ENCODE results near the gene LAMB3.

Gene LAMB3

GRCh38 chr1:209661071-209661470, 8.8 kb upstream of the LAMB3 start:
- DNase-seq (ENCODE audit: low read depth): peak; percentile 78

DNA sequence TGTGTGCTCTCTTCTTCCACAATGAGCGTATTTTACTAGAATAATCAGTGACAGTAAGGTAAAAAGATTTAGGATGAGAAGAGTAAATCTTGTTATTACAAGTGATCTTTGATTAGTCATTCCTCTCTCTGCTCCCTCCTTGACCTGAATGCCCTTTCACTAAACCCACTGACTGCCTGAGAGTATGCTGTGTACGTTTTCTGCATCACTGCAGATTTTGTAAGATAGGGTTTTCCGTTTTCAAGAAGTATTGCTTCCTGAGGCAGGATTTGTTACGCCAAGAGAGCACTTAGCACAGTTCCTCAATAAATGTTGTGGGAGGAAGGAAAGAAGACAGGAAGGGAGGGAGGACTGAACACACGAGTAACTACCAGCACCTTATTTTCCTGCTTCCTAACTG, 7.7 kb upstream of the LAMB3 start:
- peak; percentile 66 for DNase-seq (ENCODE audit: low read depth)

- no peak for DNase-seq (ENCODE audit: low read depth)
These were observed 5.7 kb upstream of the LAMB3 start for GRCh38 chr1:209657918-209658317.

DNA sequence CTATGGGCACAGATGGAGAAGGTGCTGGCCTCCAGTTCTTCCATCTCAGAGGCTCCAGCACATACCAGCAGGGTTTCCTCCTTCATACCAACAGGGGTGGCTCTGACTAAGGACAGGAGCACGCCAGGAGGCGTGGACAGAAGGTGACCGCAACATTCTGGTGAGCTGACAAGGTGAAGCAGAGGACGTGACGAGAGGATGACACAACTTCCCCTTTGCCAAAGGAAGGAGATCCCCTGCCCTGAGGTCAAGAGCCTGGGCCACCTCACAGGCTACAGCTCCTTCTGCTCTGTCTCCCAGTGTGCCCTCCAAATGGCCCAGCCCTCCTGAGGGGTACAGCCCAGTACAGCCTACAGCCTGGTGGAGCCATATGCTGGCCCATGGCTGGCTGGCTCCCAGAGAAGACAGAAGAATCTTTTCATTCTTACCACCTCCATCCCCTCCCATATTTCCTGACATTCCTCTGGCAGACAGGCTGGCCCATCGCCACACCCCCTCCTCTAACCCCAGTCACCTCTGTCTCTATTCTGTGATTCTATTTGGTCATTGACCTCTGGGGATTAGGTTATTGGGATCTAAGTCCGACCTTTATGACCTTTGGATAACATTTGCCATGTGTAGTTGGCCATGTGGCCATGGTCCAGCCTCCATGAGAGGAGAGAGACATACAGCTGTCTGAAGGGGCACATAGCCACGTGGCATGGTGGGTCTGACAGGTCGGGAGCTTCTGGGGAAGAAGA, 5.1 kb upstream of the LAMB3 start:
- DNase-seq (ENCODE audit: low read depth): no peak

GRCh38 chr1:209655411-209656231, 3.4 kb upstream of the LAMB3 start:
- DNase-seq (ENCODE audit: low read depth): no peak

DNA sequence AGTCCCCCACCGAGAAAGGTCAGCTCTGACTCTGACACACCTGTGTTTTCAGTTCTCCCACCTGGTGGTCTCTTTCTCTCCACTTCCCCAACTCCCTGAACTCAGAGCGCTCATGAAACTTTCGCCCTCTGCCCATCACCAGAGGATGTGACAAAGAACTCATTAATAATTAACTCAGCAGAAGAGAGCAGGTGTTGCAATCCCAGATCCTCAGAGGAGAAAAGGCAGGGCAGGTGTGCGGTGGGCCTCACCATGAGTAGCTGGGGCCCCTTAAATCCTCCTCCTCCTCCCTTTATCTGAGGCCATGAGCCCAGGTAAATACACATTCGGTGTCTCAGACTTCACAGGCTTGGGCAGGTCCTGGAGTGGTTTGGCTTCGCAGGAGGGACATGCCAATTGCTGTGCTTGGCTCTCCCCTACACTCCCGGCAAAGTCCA, 1.7 kb upstream of the LAMB3 start:
- no peak for DNase-seq (ENCODE audit: low read depth)

DNA sequence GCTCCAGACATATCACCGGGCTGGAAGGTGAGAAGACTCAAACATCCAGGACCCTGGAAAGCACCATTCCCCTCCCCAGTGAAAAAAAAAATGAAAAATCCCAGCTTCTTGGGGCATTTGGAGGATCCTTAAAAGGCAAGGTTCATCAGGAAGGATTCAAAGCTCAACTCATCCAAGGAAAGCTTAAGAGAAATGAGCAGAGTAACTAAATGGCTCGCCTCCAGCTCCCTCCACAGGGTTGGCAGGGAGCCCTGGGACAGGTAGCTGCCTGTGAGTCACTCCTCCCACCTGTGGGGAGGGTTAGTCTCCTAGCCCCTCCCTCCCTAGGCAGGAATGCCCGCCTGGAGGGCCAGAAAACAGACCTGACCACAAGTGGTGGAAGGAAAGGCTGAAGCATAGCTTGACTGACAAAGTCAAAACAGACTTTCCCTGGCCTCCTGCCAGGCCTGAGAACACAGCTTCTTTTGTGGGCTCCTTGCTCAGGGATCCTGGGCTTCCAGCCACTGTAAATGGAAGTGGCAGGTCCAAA, 712 bp upstream of the LAMB3 start:
- DNase-seq (ENCODE audit: low read depth): peak; percentile 77

DNA sequence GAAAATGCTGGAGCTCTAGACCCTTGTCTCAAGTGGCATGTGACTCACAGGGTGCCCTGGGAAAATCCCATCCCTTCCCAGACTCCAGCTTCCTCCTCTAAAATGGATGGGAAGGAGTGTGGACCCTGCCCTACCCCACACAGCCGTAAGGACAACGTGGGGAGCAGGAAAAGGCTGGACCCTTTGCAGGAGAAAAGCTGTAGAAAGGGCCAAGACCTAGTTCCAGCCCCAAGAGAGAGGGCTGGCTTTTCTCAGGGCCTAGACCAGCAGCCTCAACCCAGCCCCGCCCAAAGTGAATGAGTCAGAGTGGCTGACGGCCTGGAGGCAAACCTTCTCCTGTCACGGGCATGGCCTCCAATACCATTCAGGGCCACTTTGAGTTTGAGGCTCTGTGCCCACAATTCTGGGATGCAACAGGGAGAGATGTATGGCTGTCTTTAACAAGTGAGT, 1.1 kb downstream of the LAMB3 start:
- DNase-seq (ENCODE audit: low read depth): peak; percentile 74

GRCh38 chr1:209650454-209650853, 1.8 kb downstream of the LAMB3 start:
- DNase-seq (ENCODE audit: low read depth): peak; percentile 47

GRCh38 chr1:209648931-209649776, 3.1 kb downstream of the LAMB3 start:
- DNase-seq (ENCODE audit: low read depth): peak; percentile 92

GRCh38 chr1:209648346-209648745, 3.9 kb downstream of the LAMB3 start:
- DNase-seq (ENCODE audit: low read depth): no peak

DNA sequence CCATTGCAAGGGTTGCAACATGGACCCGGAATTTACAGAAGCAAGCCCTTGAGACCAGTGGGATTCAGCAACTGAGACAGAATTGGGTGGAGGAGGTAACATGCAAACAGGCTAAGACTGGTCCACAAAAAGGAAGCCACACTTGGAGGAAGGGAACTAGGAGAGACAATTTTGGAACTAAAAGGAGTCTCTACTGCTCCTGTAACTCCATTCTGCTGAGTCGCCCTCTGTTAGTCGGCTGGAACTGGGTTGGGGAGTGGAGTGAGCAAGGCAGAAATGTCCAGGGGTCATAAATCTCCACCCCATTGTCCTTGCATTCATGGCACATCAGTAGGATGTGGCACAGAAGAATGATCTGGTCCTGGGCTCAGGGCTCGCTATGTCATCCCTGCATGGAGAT, 5.1 kb downstream of the LAMB3 start:
- DNase-seq (ENCODE audit: low read depth): no peak

DNA sequence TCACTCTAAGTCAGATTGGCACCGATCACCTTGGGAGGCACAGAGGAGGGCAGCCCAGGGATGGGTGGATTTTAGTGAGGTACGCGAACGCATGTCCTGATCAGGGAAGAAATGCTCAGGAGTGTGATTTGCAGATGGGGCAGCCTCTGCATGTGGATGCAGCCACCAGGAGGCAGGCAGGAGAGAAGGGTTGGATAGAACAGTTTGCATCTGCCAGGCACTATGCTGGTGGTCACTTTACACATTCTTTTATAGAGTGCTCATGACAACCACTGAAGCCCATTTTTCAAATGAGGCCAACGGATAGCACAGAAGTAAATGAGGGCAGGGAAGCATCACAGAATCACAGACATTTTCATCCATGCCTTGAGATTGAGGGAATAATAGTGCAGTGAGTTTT, 5.7 kb downstream of the LAMB3 start:
- DNase-seq (ENCODE audit: low read depth): peak; percentile 79

DNA sequence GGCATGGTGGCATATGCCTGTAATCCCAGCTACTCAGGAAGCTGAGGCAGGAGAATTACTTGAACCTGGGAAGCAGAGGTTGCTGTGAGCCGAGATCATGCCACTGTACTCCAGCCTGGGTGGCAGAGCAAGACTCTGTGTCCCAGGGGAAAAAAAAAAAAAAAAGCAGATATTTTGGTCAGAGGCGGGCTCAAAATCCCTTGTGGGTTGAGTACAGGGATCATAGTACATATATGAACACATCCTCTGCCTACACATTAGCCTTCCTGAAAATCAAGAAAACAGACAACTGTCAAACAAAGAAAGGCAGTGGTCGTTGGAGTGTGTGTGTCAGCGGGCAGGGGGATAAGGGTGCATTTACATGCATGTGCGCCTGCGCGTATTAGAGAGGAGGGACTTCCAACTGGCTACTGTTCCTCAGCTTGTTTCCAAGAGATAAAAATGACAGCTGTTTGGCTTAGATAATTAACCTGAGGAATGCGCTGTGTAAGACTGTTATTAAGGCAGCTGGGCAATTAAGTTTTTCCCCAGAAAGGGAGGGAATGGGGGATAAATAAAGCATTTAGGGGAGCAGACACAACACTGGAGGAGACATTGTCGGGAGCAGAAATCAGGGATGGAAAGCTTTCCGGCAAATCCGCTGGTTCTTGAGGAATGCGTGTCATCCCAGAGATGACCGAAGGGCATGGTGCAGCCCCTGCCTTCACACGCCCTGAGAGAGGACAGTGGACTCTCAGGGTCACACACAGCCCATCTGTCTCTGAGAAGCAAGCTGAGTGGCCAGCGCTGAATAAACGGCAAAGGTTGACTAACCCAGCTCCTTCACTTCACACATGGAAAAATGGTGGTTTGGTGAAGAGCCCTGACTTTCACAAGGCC, 6.4 kb downstream of the LAMB3 start:
- DNase-seq (ENCODE audit: low read depth): no peak

GRCh38 chr1:209643285-209644020, 8.8 kb downstream of the LAMB3 start:
- DNase-seq (ENCODE audit: low read depth): peak; percentile 42

GRCh38 chr1:209642816-209643215, 9.4 kb downstream of the LAMB3 start:
- no peak for DNase-seq (ENCODE audit: low read depth)

DNA sequence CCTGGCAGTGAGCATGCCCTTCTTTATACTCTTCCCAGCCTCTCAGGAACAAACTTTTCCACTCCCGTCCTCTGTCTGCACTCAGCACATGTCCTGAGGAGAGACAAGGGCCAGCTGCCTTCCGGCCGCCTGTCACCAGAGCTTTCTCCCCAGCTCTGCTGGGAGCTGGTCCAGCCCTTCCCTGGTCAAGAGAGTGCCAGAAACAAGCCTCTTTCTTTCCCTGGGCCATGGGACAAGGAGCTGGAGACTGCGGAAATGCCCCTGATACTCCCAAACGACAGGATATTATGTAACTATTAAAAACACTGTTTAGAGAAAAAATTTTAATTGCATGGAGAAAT, 10.4 kb downstream of the LAMB3 start:
- DNase-seq (ENCODE audit: low read depth): no peak

DNA sequence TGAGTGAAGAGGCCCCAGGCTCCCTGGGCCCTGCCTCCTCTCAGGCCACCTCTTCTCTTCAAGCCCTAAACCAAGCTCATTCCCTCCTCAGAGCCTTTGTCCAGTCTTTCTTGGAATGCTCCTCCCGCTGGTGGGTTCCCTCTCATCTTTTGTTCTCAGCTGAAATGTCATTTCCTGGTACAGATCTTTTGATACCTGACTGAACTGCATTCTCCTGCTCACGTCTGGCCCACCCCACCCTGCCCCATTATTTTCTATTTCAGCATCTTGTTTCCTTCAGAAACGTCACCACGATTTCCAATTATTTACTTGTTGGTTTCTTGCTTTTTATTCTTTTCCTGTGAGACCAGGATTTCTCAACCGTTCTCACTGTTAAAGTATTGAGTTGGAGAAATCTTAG, 16.4 kb downstream of the LAMB3 start:
- no peak for DNase-seq (ENCODE audit: low read depth)

DNA sequence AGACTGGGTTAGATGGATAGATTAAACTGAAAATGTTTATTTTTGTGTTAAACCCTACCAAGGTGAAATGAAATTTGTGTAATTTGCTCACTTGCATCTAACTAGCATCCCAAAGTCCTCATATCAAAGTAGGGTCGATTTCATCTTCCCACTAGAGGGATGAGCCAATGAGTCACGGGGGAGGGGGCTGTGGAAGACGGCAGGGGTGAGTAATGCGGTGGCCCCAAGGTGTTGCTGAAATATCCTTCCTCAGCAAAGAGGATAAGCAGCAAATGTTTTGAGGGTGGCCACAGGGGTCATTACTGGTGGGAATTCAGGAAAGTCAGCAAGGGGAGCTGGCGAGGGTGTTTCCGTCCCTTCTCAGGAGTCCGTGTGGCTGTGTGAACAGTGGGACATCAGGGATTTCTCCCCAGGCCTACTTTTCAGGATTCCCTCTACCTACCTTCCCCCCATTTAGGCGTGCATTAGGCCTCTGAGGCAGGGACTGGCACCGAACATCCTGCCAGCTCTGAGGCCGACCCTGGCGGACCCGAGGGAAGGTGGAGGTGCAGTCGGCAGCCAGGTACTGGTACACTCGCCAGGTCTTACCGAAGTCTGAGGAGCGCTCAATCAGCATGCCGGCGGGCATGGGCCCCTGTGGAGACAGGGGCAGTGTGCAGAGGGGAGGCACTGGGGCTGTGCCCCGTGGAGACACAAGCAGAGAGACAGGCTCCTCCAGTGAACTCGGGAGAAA, 18.1 kb downstream of the LAMB3 start:
- no peak for DNase-seq (ENCODE audit: low read depth)

Data from amniotic epithelial cell (primary cell).